ENCODE measurements around the gene TMCC2.
A peak's percentile ranks its signal among the peaks of the same experiment; 100 is the strongest.
"Not testable (repeated sequence)": the region's sequence is repeated elsewhere in the genome, so short reads cannot be mapped to it uniquely, and the experiment has no call there.

The TMCC2 gene, protein sequence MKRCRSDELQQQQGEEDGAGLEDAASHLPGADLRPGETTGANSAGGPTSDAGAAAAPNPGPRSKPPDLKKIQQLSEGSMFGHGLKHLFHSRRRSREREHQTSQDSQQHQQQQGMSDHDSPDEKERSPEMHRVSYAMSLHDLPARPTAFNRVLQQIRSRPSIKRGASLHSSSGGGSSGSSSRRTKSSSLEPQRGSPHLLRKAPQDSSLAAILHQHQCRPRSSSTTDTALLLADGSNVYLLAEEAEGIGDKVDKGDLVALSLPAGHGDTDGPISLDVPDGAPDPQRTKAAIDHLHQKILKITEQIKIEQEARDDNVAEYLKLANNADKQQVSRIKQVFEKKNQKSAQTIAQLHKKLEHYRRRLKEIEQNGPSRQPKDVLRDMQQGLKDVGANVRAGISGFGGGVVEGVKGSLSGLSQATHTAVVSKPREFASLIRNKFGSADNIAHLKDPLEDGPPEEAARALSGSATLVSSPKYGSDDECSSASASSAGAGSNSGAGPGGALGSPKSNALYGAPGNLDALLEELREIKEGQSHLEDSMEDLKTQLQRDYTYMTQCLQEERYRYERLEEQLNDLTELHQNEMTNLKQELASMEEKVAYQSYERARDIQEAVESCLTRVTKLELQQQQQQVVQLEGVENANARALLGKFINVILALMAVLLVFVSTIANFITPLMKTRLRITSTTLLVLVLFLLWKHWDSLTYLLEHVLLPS

DNA sequence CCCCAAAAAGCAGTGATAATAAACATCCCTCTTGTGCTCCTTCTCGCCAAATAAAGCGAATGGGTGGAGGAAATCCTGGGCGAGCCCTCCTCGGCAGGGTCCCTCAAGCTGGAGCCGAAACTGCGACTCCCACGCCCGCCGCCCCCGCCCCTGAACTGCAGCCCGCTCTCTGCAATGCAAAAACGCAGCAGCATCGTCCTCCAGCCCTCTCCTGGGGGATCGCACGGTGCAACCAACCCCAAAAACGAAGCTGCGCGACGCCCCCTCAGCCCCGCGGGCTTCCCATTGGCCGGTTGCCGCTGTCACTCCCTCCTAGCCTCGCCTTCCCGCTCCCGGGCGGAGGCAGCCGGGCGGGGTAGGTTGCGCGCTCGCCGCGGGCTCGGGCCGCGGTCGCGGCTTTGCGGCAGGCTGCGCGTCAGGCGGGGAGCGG is at the start of gene TMCC2:
TSS of gene TMCC2 (plus strand) at position 363 of the 430 bp plus-strand sequence. CDS start 619 bp downstream, outside the sequence.
- DNase-seq = peak; percentile 29

DNA sequence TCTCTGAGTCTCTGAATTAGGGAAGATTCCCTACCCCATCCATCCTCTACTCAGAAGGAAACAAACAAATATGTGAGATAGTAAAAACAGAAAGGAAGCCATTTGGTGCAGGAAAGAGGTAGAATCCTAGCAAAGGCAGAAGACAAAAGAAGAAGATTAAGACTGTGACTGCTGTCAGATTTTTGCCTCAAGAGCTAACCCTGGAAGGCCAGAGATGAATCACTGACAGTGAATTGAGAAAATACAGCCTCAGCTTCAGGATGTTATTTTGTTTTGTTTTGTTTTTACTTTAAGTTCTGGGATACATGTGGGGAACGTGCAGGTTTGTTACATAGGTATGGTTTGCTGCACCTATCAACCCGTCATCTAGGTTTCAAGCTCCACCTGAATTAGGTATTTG is 47.9 kb upstream of the TMCC2 start:
- DNase-seq = no peak

DNA sequence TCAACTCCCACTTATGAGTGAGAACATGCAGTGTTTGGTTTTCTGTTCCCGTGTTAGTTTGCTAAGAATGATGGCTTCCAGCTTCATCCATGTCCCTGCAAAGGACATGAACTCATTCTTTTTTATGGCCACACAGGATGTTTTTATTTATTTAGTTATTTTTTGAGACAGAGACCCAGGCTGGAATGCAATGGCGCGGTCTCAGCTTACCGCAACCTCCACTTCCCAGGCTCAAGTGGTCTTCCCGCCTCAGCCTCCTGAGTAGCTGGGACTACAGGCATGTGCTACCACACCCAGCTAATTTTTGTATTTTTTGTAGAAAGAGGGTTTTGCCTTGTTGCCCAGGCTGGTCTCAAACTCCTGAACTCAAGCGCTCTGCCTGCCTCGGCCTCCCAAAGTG is 47.4 kb upstream of the TMCC2 start:
- not testable (repeated sequence) for DNase-seq

DNA sequence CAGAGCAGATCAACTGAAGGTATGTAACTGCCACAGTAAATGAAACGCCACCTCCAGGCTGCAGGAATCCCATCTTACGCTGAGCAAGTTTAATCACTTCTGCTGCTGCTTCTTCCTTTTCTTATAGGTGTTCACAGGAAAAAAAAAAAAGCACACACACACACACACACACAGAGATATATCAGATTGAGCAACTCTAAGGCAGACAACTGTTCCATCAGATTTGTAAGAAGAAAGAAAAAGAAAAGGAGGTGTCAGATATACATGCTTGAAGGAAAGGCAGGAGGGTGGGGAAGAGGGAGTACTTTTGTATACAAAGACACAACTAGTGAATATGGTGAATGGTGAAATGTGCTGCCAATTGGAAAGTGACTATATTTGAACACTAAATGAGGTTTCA is 44.8 kb upstream of the TMCC2 start:
- DNase-seq = no peak

DNA sequence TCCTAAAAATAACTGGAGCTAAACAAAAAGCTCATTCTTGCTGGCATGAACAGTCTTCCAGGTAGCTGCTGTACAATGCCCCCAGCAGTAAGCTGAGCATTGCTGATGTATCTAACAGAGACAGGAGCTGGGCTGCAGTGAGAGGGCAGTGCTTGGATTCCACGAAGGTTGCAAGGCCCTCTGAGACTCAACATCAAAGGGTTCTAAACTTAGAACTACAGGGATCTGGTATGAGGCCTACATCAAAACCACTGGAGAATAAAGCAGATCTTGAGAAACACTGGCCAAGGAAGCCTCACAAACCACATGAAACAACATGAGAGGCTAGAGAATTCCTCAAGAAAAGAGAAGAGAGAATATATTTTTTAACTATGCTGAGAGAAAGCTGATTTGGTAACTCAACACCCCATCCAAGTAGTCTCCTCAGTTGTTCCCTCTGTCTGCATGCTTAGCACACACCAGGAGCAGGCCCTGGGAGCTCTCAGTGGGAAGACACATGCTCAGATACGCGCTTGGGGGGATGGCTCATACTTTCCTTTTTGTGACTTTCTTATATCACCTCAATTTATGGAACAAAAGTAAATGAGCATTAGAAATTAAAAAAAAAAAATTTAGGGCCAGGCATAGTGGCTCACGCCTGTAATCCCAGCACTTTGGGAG is 43.9 kb upstream of the TMCC2 start:
- DNase-seq = no peak

DNA sequence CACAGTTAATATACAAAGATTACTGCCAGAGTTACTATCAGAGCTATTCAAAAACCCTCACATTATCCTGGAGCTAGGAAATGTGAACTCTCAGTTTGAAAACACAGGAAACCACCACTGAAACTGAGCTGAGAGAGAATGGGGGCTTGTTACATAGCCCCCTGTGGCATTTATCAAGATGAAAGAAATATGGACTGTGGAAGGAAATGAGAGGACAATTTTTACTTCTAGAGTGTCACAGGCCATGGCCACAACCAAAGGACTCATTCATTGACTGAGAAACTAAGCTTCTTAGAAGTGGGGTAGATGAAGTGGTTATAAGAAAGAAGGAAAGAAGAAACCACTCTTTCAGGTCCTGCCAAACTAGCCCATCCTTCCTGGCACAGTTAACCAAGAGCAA is 41.6 kb upstream of the TMCC2 start:
- DNase-seq = no peak

DNA sequence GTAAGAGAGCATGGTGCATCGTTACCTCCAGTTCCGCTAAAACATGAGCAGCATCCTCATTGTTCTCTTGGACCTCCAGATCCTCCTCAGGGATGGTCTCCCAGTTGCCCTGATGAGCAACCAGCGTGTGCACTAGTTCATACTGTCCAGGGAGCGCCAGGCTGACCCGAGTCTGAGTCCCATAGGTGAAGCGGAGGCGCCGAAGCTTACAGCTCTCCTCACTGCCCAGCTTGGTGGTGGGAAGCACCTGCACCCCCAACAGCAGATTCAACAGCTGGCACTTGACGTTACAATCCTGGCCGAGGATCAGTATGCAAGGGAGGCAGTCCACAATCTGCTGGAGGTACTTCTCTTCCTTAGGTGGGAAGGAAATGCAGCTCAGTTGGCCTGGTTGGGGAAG is 40.3 kb upstream of the TMCC2 start:
- no peak for DNase-seq

DNA sequence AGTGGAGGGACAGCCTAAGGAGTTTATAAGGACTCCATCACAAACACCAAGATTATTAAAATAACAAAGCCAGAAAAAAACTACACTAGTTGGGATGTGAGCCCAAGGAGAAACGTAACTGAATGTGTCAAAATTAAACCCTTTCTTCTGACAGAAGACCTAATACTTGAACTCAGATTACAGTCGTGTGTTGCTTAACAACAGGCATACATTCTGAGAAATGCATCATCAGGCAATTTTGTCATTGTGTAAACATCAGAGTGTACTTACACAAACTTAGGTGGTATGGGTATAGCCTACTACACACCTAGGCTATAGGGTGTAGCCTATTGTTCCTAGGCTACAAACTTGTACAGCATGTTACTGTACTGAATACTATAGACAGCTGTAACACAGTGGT is 39.6 kb upstream of the TMCC2 start:
- DNase-seq = no peak

DNA sequence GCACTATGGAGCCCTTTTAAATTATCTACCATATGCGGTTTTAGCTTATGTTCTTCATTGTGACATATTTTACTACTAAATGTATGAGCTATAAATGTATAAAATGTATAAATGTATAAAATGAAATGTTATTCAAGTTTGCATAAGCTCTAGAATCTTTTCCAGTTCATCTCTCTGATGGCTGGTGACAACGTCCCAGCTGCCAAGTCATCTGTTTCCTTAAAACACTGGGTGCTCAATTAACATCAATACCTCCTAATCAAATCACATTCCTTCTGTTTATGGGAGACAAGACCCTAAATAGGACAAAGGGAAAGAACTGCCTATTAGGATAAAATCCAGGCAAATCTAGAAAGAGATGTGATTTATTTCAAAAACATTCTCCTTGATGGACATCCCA is 39.1 kb upstream of the TMCC2 start:
- no peak for DNase-seq

DNA sequence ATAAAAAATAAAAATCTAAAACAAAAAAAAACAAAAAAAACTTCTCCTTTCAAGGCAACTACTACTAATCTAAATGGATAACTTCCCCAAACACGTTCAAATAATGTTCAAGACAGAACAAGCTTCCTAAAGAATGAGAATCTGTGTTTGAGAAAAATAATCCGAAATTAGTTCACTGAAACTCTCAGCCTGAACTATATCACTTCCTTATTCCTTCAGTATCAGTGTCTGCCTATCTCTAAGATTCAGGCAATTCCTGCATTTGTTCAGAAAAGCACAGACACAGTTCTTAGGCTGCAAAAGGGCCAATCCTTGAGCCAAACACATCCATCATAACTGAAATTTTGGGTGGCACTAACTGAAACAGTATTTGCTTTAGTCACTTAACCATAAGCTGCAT is 38.6 kb upstream of the TMCC2 start:
- DNase-seq = no peak

DNA sequence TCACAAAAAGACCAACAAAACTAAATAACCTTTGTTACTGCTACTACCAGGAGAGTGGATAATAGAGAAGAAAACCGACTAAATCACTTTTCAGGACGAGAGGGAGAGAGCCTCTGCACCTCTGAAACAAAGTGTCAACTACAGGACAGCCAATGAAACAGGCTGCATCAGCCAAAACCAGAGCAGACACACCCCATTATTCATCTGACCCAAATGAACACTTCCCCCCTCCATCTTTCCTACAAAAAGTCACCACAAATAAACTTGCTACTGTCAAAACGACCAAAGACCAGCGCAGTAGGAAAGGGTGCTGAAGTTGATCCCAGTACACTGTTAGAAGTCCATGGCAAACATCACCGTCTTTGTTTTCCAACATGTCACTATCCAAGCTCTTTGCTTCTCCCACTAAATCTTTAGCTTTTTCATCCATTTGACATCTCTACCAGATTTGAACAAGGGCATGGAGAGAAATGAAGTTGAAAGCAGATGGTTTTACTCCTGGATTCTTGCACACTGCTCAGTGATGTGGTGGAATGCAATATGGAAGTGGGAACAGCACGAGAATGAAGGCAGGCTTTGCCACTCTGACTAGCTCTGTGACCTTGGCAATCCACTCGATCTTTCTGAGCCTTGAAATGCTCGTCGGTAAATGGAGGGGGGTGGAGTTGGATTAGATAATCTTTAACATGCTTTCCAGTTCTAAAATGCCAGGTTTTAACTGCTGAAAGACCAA is 36.7 kb upstream of the TMCC2 start:
- no peak for DNase-seq

DNA sequence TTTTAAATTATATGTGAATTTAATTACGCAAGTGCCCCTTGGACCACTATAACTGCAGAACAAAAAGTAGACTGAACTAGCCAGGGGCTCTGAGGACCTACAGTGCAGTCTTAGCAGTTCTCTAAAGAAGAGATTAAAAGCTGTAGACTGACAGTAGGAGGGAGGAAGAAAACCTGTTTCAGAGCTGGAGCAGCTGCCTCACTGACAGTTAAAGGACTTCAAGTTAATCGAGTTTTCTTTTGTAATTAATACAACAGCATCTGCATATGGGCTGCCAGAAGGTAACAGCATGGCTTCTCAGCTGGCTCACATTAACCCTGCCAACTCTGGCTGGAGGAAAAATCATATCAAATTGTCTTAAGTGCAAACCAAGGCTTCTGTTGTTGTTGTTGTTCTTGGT is 36.1 kb upstream of the TMCC2 start:
- DNase-seq = no peak

DNA sequence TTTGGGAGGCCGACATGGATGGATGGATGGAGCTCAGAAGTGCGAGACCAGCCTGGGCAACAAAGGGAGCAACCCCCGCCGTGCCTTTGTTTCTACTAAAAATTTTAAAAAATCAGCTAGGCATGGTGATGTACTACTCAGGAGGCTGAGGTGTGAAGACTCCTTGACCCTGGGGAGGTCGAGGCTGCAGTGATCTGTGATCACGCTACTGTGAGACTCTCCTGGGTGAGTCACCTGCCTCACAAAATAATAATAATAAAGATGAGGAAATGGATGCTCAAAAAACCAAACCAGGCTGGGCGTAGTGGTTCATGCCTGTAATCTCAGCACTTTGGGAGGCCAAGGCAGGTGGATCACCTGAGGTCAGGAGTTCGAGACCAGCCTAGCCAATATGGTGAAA is 35.5 kb upstream of the TMCC2 start:
- no peak for DNase-seq

DNA sequence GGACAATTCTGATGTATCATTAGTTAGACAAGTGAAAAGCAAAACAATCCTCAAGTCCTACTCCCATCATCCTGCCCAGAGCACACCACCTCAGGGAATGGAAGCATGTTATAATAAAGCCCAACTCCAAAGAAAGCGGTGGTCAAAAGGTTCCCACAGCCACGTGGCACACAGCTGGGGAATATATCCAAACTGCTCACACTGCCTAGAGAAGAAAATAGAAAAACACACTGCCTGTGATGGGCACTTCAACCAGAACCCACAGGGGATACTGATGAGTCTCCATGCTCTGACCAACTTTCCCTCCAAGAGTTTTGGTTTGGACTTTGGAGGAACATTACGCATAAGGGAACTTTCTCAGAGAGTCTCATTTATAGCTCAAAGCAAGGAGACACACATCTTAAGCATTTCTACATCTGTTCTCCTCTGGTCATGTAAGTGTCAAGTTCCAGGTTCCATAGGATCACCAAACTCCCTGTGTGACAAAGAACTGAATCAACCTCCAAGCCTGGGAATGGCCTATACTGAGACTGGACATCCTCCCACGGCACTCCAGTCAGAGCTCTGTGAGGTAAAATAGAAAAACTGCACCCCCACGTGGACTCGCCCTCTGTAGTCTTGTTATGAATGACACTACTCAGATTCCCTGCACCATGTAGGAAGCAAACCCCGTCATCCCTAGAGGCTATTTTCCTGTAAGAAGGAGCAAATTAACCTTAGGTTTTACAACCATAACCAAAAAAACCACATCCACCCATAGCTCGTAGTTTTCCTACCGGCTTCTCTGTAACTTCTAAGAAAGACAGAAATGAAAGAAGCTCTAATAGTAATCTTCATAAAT is 28.4 kb upstream of the TMCC2 start:
- no peak for DNase-seq

DNA sequence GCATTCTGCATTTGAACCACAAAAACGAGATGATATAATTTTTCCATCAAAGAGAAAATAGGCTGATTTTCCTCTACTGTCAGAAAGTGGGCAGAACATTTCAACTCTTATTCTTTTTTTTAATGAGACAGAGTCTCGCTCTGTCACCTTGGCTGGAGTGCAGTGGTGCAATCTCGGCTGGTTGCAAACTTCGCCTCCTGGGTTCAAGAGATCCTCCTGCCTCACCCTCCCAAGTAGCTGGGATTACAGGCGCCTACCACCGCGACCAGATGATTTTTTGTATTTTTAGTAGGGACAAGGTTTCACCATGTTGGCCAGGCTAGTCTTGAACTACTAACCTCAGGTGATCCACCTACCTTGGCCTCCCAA is 27.8 kb upstream of the TMCC2 start:
- no peak for DNase-seq

DNA sequence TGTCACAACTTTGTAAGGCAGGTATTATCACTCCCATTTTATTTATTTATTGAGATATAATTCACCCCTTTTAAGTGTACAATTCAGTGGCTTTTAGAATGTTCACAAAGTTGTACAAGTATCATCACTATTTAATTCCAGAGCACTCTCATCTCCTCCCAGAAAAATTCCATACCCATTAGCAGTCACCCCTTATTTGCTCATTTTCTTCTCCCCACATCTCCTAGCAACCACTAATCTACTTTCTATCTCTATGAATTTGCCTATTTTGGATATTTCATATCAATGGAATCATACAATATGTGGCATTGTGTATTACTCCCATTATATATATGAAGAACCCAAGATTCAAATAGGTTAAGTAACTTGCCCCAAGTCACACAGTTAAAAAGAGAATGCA is 23.2 kb upstream of the TMCC2 start:
- no peak for DNase-seq

DNA sequence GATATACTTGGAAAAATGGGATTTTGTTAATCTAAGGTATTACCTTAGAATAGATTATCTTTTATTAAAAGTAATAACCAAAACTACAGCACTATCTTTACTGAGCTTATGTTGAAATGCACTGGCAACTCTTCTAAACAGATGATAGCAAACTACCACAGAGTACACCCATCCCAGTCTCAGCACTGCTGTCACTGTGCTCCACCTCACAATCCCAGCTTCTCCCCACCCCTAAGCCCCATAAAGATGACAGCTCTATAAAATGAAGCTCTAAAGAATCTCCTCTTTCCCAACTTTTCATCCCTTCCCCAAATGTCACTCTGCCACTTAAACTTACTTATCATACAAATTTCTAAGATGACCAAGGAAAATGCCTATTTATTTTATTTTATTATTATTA is 22.7 kb upstream of the TMCC2 start:
- no peak for DNase-seq

DNA sequence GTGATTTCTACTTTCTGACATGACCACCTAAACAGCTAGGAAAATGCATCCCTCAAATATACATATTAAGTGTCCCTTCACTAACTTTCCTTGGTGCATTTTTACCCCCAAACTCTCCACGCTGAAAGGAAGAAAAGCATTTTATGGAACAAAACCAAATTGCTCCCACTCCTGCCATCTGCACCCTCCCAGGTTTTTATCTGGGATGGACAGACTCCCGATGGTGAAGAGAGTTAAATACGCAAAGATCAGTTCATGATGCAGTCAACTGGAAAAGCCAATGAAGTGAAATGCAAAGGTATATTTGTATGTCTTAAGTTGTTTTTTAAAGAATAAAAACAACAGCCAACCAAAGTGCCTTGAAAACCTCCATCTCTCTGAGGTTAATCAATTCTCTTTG is 18.9 kb upstream of the TMCC2 start:
- DNase-seq = no peak

DNA sequence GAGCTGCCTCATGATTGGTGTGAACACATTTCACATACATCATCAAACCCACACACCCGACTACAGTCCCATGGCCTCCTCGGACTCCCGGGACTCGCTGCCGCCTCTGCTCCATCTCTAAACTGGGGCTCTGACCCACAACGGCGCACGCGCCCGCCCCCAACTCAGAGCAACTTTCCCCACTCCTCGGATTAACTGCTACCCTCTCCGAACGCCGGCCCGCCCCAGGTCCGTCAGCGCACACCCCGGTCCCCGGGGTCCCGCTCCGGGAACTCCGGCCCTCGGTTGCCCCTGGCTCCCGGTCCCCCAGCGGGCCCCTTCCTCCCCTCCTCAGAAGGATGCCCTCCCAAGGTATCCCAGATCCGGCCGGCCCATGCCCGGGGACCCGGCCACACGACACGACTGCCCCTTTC is 17.0 kb upstream of the TMCC2 start:
- DNase-seq = no peak

DNA sequence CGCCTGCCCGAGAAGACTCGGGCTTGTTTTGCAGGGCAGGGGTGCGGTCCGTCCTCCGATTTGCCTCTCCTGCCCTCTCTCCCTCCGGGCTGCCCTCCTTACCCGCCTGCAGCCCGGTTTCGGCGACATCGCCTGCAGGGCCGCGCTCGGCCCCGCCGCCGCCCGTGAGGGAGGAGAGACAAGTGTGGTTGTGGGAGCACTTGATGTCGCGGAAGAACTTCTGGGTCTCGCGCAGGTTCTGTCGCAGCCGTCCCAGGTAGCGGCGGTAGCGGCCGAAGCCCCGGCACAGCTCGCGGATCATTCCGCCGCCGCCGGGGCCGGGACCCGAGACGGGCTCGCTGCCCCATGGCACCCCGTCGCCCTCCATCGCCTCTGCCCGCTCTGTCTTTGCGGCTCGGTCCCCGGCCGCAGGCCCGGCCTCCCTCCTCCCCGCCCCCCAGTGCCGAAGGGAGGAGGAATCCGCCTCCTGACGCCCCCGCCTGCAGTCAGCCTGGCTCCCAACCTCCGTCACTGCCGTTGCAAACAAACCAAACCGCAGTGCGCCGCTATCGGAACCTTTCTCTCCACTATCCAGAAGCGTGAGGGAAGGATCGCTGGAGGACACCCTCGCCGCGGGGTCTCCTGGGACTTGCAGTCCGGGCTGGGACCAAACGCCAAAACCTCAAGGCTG is 16.4 kb upstream of the TMCC2 start, which contains the start of gene DSTYK:
TSS of gene DSTYK (minus strand) at position 534 of the 670 bp plus-strand sequence. CDS start at position 367, 167 bp downstream.
- DNase-seq = peak; percentile 57

DNA sequence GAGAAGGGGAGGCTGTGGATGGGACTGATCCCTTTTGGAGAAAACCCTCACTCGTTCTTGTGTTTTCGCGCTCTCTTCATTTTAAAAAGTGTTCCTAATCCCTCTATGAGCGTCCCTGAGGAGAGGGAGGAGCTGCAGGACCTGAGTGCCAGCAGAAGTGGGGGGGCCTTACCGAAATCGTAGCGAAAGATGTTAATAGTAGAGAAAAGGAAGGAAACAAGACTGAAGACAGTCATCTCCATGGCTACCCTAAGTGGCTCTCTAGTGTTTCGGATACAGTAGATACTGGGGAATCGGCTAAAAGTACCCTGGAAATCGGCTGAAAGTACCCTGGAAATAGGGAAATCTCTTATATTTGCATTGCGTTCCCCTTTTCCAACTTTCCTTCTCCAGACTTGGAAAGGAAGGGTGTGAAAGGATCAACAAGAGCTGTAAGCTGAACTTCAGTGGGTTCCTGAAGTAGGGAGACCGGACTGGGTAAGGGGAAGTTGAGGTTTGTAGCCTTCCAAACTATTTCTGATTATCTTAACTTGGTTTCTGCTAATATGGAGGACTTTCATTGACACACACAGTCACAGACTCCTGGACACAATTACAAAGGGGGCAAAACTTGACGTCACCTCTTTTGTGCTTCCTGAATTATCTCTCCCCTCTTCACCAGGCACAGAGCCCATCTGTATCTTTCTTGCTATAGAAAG is 15.8 kb upstream of the TMCC2 start:
- DNase-seq = no peak

Measured in NCI-H1417 treated with DMSO at 0.1 percent for 48 hours (cell line).